Endometrial microvascular endothelial cells (primary cell): ENCODE results near the gene HDAC11. TPM values are rescaled to one million over a fixed set of nuclear protein-coding genes. Genes with fewer than 3 reads are reported as not detected.
"Not testable (repeated sequence)": the region's sequence is repeated elsewhere in the genome, so short reads cannot be mapped to it uniquely, and the experiment has no call there.

Source experiments
- in situ Hi-C: cut with HindIII; loops from 2 replicates; pipeline ENCODE4 v1.10.0; 2017; ENCODE audit warnings: low sequenced_read_pairs, low pct_unique_long_range_greater_than_20kb; ENCODE audit errors: inconsistent ontology term
- total RNA-seq: library from RNA; depleted of rRNA; stranded (reverse); fragments of >200 nt; gene quantifications from one replicate; pipeline ENCODE4 v1.2.3, GENCODE V29; 2015; ENCODE audit errors: inconsistent ontology term

Gene HDAC11, protein sequence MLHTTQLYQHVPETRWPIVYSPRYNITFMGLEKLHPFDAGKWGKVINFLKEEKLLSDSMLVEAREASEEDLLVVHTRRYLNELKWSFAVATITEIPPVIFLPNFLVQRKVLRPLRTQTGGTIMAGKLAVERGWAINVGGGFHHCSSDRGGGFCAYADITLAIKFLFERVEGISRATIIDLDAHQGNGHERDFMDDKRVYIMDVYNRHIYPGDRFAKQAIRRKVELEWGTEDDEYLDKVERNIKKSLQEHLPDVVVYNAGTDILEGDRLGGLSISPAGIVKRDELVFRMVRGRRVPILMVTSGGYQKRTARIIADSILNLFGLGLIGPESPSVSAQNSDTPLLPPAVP
- total RNA-seq: 8.3 TPM

DNA sequence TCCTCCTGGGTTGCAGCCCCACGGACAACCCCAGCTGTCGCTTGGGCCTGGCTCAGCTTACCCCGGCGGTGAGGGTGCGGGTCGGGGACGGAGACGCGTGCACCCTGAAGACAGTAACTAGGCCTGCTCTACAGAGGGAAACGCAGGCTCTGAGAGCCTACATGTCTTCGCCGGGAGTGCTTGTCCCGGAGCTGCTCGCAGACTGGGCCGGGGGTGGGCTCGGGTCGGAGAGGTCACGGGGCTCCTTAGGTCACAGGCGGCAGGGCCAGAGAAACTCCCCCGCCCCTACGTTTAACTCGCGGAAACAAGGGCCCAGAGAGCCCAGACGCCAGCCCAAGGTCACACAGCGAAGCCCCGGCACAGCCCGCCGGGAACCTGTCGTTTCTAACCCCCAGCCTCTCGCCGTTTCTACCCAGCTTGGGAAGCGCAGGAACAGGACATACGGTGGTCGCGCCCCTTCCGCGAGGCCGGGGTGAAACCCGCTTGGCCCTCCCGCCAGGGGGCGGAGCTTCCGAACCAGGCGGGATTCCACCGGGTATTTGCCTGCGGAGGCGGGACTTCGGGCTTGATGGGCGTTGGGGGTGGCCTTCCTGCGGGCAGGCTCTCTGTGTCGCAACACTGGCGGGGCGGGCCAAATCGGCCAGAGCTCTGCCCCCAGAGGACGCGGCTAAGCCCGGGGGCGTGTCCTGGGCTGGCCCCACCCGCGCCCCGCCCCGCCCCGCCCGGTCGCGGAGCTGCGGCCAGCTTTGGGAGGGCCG, at the start of gene HDAC11:
HDAC11 (plus strand) TSS at position 725 of the 758 bp plus-strand sequence. CDS start 42 bp downstream, outside the sequence.
- in situ Hi-C loops: no loop called here

DNA sequence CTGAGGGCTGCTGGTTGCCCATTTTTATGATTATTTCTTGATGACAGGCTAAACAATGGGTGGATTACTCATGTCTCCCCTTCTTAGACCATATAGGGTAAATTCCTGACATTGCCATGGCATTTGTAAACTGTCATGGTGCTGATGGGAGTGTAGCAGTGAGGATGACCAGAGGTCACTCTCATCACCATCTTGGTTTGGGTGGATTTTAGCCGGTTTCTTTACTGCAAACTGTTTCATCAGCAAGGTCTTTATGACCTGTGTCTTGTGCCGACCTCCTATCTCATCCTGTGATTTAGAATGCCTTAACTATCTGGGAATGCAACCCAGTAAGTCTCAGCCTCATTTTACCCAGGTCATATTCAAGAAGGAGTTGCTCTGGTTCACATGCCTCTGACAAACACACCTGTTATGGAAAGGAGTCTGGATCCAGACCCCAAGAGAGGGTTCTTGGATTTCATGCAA, 49.7 kb upstream of the HDAC11 start:
- in situ Hi-C loops: not testable (repeated sequence)

DNA sequence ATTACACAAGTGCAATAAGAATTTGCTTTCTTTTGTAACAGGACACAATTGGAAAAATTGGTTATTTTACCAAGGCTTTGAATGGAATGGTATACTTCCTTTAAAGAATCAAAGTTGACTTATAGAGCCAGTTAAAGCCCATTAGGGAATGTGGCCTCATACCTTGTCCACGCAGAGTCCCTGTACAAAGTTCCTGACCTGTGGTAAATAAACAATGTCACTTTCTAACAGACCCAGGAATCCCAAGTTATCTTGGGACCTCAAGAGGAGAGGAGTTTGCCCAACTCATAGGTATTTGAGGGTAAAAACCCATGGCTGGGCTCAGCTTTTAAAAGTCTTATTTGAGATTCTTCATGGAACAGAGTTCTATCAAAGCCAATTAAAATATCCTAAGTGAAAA, 48.0 kb upstream of the HDAC11 start:
- in situ Hi-C loops: no loop called here

DNA sequence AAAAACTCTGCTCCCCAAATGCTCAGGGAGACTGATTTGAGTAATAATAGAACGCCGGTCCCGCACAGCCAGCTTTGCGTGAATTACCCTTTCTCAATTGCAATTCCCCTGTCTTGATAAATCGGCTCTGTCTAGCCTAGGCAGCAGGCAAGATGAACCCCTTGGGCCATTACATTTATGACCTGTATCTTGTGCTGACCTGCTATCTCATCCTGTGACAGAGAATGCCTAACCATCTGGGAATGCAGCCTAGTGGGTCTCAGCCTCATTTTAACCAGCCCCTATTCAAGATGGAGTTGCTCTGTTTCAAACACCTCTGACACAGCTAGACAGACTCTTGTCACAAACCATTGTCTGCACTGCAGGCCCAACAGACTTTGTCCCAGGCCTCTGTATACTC, 46.2 kb upstream of the HDAC11 start:
- in situ Hi-C loops: no loop called here

DNA sequence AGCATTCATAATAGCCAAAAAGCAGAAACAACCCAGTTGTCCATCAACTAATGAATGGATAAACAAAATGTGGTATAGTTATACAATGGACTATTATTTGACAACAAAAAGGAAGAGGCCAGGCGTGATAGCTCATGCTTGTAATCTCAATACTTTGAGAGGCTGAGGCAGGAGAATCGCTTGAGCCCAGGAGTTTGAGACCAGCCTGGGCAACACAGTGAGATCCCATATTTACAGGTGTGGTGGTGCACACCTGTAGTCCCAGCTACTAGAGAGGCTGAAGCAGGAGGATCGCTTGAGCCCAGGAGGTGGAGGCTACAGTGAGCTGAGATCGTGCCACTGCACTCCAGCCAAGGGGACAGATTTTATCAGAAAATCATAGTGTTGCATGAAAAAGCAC, 43.9 kb upstream of the HDAC11 start:
- in situ Hi-C loops: not testable (repeated sequence)

DNA sequence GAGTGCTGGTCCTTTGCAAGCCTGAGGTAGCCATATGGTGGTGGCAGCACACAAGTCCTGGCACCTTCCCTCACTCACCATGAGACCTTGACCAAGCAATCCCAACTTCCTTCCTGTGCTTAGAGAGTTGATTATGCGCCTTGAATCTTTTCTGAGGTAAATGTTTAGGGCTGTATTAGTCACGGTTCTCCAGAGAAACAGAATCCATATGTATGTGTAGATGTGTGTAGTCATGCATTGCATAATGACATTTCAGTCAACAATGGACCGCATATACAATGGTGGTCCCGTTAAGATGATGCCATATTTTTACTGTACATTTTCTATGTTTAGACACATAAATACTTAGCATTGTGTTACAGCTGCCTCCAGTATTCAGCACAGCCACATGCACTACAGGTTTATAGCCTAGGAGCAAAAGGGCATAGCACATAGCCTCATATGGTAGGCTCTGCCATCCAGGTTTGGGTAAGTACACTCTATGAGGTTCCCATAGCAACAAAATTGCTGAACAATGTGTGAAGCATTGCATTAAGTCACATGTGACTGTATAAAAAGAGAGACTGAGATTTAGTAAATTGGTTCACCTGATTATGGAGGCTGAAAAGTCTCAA, 39.8 kb upstream of the HDAC11 start:
- in situ Hi-C loops: no loop called here

DNA sequence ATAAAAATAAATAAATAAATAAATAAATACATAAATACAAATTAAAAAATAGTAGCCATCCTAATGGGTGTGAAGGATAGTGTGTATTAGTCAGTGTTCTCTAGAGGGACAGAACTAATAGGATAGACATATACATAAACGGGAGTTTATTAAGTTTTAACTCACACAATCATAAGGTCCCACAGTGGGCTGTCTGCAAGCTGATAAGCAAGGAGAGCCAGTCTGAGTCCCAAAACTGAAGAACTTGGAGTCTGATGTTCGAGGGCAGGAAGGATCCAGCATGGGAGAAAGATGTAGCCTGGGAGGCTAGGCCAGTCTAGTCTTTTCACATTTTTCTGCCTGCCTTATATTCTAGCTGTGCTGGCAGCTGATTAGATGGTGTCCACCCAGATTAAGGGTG, 37.2 kb upstream of the HDAC11 start:
- in situ Hi-C loops: not testable (repeated sequence)

DNA sequence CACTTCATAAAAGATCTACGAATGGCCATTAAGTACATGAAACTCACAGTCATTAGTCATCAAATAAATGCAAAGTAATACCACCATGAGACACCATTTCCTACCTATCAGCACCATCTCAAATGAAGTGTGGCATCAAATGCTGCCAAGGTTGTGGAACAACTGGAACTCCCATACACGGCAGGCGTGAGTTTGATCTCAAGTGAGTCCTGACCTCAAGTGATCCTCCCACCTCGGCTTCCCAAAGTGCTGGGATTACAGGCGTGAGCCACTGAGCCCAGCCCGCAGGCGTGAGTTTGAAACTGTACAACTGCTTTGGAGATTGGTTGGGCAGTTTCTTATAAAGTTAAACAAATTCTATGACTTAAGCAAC, 28.8 kb upstream of the HDAC11 start:
- in situ Hi-C loops: no loop called here

DNA sequence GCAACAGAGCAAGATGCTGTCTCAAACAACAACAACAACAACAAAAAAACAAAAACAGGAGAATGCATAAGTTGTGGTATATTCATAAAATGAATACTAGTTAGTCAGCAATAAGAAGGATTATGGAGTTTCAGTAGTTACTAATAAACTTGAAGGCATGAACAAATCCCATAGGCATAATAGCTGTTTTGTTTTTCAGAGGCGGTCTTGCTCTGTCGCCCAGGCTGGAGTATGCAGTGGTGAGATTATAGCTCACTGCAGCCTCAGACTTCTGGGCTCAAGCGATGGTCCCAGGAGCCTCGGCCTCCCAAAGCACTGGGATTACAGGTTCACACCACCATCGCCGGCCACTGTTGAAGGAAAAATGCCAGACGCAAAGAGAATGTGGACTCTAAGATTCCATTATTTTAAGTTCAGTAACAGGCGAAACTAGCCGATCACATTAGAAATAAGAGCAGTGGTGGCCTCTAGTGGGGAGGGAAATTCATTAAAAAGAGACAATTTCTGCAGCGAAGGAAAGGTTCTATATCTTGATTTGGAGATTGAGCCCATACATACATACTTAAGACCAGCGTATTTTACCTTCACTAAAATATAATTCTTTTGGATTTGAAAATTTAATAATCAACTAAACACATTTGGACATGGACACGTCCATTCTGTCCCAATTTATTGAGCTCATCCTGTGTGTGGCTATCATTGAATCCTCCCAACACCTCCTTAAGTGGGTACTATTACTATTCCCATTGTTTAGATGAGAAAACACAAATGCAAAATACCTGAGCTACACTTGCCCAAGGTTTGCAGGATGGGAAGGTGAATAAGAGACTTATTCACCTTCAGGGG, 27.4 kb upstream of the HDAC11 start:
- in situ Hi-C loops: no loop called here

DNA sequence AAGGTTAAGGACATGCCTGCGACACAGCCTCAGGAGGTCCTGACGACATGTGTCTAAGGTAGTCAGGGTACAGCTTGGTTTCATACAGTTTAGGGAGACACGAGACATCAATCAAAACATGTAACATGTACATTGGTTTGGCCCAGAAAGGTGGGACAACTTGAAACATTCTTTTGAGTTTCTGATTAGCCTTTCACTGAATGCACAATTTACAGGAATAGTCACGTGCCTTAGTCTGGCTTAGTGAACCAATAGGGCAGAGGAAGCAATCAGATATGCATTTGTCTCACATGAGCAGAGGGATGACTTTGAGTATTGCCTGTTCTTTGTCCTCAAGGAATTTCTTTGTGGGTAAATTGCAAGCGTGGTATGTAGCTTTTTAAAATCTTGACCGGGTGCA, 24.5 kb upstream of the HDAC11 start:
- in situ Hi-C loops: no loop called here

DNA sequence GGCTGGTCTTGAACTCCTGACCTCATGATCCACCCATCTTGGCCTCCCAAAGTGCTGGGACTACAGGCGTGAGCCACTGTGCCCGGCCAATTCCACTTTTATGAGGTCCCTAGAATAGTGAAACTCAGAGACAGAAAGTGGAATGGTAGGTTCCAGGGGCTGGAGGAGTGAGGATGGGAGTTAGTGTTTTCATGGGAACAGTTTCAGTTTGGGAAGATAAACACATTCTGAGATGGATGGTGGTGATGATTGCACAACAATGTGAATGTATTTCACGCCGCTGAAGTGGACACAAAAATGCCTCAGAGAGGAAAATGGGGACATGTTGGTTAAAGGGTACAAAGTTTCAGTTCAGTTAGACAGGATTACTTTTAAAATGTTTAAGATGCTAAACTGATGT, 22.5 kb upstream of the HDAC11 start:
- in situ Hi-C loops: no loop called here

DNA sequence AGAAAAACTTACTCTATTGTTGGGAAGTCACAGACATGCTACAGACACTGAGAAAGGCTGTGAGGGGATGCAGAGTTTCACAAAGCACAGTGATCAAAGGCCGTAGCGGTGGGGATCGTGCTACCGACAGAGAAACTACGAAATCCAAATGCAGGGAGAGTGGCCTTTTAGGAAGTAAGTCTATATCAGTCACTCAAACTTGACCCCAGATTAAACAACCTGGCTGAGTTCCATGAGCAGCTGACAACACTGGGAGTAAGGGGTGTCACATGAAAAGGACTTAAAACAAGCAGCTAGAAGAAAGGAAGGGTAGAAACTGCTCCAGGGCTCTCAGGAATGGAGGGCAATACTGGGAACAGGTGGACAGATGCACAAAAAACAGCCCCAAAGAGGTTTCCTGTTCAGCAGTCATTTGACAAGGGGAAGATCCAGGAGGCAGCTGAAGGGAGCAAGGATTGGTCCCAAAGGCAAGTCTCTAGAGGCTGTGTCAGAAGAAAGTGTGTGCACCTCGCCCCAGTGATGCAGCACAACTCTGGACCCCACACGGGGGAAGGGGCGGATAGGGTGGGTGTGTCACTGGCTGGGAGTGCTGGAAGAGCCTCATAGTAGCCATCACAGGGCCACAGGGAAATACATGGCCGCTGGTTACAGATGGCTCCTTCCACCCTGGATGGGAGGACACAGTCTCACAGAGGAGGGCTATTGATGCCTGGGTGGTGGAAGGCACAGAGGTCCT, 20.3 kb upstream of the HDAC11 start:
- in situ Hi-C loops: no loop called here

DNA sequence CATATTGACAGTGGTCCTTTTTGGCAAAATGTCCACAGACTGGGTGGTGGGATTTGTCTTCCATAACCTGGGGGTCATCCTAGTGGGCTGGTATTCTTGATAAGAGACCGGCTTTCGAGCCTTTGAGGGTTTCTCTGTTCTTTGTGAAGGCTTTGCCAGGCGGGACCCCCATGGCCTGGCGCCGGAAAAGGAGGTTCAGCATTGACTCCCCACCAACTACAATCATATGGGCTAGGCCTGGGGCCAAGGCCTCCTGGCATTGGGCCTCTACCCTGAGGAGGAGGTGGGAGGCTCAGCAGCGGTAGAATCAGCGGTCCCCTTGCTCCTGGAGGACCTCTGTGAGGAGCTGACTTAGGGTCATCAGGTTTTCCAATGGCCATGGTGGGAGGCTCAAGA, 19.8 kb upstream of the HDAC11 start:
- in situ Hi-C loops: no loop called here

DNA sequence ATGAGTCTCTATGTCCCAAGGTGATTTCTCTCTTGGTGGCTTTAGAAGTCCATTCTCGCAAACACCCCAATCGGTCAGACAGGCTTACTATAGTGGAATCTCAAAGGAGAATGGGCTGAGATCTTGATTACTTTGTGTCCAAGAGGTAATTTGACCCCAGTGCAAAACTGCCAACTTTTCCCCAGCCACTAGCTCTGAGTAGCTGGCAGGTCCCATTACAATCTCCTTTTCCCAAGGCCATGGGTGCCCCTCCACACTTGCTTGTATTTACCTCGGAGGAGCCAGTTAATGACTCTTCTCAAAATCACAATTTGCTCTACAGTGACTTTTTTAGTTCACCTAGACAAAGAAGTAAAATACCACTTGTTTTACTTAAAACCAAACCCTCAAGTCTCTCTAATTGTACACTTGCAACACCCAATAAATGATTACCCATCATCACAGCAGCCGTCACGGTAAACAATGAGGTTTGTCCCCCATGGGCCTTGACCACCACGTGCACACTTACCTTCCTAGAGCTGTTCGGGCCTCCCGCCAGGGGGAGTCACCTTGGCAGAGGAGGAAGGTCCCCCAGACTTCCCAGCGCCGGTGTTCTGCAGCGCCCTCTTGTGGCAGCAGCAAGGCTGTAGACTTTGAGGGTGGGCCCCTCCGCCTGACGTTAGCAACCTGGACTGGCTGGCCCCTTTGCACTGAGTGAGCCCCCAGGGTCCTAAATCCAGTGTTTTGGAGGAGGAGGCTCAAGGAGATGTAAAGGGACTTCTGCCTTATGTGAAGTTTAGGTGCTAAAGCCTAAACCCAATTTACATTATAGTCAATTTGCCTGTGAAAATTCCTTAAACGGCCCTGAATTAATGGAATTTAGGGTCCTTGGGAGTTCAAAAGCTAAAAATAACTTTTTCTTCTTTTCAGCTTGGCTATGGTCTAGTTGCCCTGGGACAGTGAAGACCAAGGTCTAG, 18.7 kb upstream of the HDAC11 start:
- in situ Hi-C loops: no loop called here

DNA sequence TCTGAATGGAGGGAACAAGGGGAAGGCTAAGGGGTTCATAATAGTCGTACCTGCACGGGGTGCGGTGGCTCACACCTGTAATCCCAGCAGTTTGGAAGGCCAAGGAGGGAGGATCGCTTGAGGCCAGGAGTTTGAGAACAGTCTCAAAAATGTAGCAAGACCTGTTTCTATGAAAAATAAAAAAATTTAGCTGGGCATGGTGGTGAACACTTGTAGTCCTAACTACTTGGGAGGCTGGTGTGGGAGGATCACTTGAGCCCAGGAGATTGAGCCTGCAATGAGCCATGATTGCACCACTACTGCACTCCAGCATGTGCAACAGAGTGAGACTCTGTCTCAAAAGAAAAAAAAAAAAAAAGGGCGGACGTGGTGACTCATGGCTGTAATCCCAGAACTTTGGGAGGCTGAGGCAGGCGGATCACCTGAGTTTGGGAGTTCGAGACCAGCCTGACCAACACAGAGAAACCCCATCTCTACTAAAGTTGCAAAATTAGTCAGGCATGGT, 17.9 kb upstream of the HDAC11 start:
- in situ Hi-C loops: no loop called here

DNA sequence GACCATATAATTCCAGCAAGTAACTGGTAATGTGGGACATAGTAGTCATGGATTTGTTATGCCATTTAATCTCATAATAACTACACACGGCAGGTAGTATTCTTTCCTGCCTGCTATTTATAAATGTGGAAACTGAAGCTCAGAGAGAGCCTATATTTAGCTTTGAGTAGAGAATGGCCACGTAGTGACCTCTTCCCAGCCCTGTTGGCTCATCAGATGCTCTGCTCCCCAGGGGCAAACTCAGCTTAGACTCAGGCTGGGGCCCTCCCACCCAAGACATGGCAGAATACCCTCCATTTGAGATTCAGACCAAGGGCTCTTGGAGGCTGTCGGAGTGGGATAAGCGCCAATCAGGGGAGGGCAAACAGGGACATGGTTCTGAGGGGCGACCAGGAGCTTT, 17.3 kb upstream of the HDAC11 start:
- in situ Hi-C loops: no loop called here
